ENCODE data around the gene SLC9A9. TPM values are rescaled to one million over a fixed set of nuclear protein-coding genes. Genes with fewer than 3 reads are reported as not detected.
"Not testable (repeated sequence)": the region's sequence is repeated elsewhere in the genome, so short reads cannot be mapped to it uniquely, and the experiment has no call there.

The SLC9A9 gene
- total RNA-seq, 1 experiment from 2014 or later = 0.45 TPM

- no peak for DNase-seq (ENCODE audit: low read depth, low spot score)
- in situ Hi-C loops (cut with HindIII; ENCODE audit: low pct_unique_long_range_greater_than_20kb, low sequenced_read_pairs) = no loop called here
Measured at GRCh38 chr3:143532091-143532490, 316.2 kb downstream of the SLC9A9 start.

DNA sequence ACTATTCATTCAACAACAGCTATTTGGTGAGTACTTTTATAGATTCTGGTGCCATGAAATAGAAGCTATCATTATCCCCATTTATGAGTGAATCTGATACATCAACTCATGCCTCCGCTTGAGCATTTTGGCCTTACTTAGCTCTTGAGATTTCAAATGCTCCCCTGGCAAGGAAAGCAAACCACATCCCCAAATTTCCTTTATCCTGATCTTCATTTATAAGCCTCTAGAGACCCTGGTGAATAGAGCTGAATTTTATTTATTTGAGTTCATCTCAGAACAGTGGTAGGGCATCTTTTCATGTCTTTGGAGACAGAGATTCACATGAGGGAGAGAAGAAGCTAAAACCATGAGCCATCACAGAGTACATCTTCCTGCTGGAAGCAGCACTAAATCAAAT is 317.2 kb downstream of the SLC9A9 start:
- no peak for DNase-seq (ENCODE audit: low read depth, low spot score)
- in situ Hi-C loops (cut with HindIII; ENCODE audit: low pct_unique_long_range_greater_than_20kb, low sequenced_read_pairs) = no loop called here

DNA sequence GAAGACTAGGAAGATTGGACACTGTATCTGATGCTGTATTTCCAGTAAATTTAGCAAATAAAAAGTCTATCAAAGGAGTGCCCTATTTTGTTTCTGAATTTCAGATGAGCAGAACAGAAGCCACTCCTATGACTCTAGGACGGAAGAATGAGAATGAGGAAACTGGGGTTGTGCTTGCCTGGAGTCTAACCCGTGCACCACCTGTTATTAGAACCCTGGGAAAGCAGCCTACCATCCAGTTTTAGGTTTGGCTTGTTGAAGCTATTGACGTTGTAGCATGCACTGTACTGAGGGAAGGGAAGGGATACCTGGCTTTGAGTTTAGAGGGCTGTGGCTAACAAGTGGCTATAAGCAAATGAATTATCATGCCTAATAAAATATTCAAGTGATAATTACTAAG is 318.5 kb downstream of the SLC9A9 start:
- in situ Hi-C loops (cut with HindIII; ENCODE audit: low pct_unique_long_range_greater_than_20kb, low sequenced_read_pairs) = no loop called here
- no peak for DNase-seq (ENCODE audit: low read depth, low spot score)

DNA sequence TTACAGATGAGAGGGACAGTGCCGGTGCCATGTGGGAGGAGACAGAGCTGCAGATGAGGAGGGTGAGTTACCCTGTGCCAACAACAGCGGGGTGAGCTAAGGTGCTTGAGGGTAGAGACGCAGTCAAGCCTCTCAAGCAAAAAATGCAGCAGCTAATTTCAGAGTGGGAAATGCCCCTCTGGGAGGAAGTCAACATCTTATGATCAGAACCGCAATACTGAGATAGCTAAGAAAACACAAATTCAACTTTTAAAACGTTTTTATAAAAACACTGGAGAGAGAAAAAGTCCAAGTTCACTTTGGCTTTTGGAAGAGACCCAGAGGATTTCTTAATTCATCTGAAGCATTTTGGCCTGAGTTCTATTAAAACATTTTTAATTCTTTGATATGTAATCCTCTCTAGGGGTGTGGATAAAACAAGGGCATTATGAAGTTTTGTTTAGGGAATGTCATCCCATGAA is 319.2 kb downstream of the SLC9A9 start:
- in situ Hi-C loops (cut with HindIII; ENCODE audit: low pct_unique_long_range_greater_than_20kb, low sequenced_read_pairs) = no loop called here
- DNase-seq (ENCODE audit: low read depth, low spot score) = no peak

DNA sequence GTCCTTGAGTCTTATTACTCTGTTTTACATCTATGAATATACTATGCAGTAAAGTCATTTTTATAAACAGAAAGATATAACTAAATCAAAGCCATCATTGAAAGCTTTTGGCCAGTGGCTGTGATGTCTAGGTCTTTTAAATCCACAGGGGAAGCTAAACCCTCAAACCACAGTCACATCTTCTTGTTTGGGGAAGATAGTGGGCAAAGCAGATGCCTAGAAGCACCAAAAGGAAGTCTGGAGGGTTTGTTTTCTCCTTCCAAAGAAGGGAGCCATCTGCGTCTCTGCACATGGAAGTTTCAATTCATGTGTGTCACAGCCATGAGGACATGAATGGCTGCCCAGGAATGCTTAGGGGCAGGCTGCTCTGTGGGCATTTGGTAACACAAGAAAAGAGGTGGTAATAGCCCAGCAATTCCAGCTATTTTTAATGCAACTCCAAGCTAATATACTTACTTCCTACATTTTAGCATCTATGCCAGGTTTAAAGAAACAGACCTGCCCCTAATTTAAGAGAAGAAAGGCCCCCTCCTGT is 322.2 kb downstream of the SLC9A9 start:
- in situ Hi-C loops (cut with HindIII; ENCODE audit: low pct_unique_long_range_greater_than_20kb, low sequenced_read_pairs) = no loop called here
- no peak for DNase-seq (ENCODE audit: low read depth, low spot score)

- in situ Hi-C loops (cut with HindIII; ENCODE audit: low pct_unique_long_range_greater_than_20kb, low sequenced_read_pairs) = no loop called here
- no peak for DNase-seq (ENCODE audit: low read depth, low spot score)
Measured at GRCh38 chr3:143525408-143525807, 322.9 kb downstream of the SLC9A9 start.

- in situ Hi-C loops (cut with HindIII; ENCODE audit: low pct_unique_long_range_greater_than_20kb, low sequenced_read_pairs) = no loop called here
- no peak for DNase-seq (ENCODE audit: low read depth, low spot score)
Measured at GRCh38 chr3:143521803-143522202, 326.5 kb downstream of the SLC9A9 start.

- in situ Hi-C loops (cut with HindIII; ENCODE audit: low pct_unique_long_range_greater_than_20kb, low sequenced_read_pairs); DNase-seq (ENCODE audit: low read depth, low spot score): not testable (repeated sequence)
Measured at GRCh38 chr3:143517131-143517530, 331.1 kb downstream of the SLC9A9 start.

DNA sequence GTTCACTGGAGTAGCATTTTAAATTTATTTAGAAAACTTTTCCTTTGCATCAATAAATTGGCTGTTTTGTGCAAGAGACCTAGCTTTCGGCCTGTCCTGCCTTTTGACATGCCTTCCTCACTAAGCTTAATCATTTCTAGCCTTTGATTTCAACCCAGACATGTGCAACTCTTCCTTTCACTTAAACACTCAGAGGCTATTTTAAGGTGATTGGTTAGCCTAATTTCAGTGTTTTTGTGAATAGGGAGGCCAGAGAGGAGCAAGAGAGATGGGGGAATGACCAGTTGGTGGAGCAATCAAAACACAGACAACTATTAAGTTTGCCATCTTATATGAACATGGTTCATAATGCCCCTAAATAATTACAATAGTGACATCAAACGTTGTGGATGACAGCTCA is 333.4 kb downstream of the SLC9A9 start:
- in situ Hi-C loops (cut with HindIII; ENCODE audit: low pct_unique_long_range_greater_than_20kb, low sequenced_read_pairs) = no loop called here
- no peak for DNase-seq (ENCODE audit: low read depth, low spot score)

GRCh38 chr3:143514109-143514508 is 334.2 kb downstream of the SLC9A9 start:
- in situ Hi-C loops (cut with HindIII; ENCODE audit: low pct_unique_long_range_greater_than_20kb, low sequenced_read_pairs) = no loop called here
- no peak for DNase-seq (ENCODE audit: low read depth, low spot score)

- in situ Hi-C loops (cut with HindIII; ENCODE audit: low pct_unique_long_range_greater_than_20kb, low sequenced_read_pairs) = no loop called here
- DNase-seq (ENCODE audit: low read depth, low spot score) = no peak
Measured at GRCh38 chr3:143511174-143511879, 336.9 kb downstream of the SLC9A9 start.

DNA sequence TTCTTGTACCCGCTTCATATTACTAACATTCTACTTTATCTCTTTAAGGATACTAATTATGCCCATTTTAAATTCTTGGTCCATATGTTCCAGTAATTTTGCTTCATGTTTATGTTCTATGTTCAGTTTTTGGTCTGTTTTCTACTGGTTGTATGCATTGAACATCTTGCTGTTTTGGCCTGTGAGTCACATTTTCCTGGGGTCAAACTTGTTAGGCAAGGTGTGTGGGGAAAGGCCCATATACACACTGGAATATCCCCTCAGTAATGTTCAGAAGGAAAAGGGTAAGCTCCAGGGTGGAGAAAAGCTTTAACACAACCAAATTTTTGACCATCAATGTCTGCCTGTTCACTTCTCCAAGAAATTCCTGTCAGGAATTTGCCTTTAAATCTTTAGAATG is 337.7 kb downstream of the SLC9A9 start:
- in situ Hi-C loops (cut with HindIII; ENCODE audit: low pct_unique_long_range_greater_than_20kb, low sequenced_read_pairs) = no loop called here
- DNase-seq (ENCODE audit: low read depth, low spot score) = no peak

GRCh38 chr3:143507735-143508580 is 340.3 kb downstream of the SLC9A9 start:
- in situ Hi-C loops (cut with HindIII; ENCODE audit: low pct_unique_long_range_greater_than_20kb, low sequenced_read_pairs) = no loop called here
- DNase-seq (ENCODE audit: low read depth, low spot score) = no peak

DNA sequence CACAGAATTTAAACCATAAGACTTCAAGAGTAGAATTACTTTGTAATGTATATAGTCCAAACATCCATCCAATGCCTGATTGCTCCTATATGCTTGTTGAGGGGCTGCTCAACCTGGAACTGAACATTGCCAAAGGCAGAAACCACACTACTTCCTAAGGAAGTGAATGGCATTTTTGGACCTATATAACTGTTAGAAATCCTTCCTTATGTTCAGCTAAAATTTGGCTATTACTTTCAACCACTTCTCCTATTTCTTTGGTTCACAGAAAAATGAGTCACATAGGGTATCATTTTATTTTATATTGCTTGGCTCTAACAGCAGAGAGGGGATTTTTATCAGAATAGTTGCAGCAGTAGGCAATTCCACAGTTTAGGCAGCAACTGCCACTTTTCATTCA is 342.1 kb downstream of the SLC9A9 start:
- in situ Hi-C loops (cut with HindIII; ENCODE audit: low pct_unique_long_range_greater_than_20kb, low sequenced_read_pairs) = no loop called here
- no peak for DNase-seq (ENCODE audit: low read depth, low spot score)

GRCh38 chr3:143503325-143503885 is 344.9 kb downstream of the SLC9A9 start:
- in situ Hi-C loops (cut with HindIII; ENCODE audit: low pct_unique_long_range_greater_than_20kb, low sequenced_read_pairs) = no loop called here

GRCh38 chr3:143502081-143502480 is 346.2 kb downstream of the SLC9A9 start:
- in situ Hi-C loops (cut with HindIII; ENCODE audit: low pct_unique_long_range_greater_than_20kb, low sequenced_read_pairs) = no loop called here
- DNase-seq (ENCODE audit: low read depth, low spot score) = no peak

More at GRCh38 chr3:143503325-143503885, 344.9 kb downstream of the SLC9A9 start:
- no peak for DNase-seq (ENCODE audit: low read depth, low spot score)

DNA sequence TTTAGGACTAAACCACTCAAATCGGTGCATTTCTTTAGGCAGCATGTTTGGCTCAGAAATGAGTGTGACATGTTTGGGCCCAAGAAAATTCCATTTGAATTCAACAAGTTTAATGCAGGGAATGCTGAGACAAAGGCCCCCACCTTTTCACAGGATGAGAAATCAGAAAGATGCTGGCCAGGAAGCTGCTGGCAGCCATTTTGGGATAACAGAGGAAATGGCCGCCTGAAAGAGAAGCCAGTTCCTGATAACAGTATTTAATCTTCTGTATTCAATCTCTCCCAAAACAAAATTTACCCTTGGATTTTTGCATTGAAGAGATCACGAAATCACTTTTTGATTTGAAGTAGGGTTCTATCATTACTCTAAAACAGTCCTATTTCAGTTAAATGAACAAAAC is 350.9 kb downstream of the SLC9A9 start:
- in situ Hi-C loops (cut with HindIII; ENCODE audit: low pct_unique_long_range_greater_than_20kb, low sequenced_read_pairs) = no loop called here
- DNase-seq (ENCODE audit: low read depth, low spot score) = no peak

GRCh38 chr3:143496191-143496590 is 352.1 kb downstream of the SLC9A9 start:
- in situ Hi-C loops (cut with HindIII; ENCODE audit: low pct_unique_long_range_greater_than_20kb, low sequenced_read_pairs) = no loop called here

More at GRCh38 chr3:143496191-143496590, 352.1 kb downstream of the SLC9A9 start:
- DNase-seq (ENCODE audit: low read depth, low spot score) = no peak
